ENCODE data around the gene KMT5C. TPM values are rescaled to one million over a fixed set of nuclear protein-coding genes. Genes with fewer than 3 reads are reported as not detected.

The KMT5C gene
- total and polyA plus RNA-seq, 2 experiments from 2014 or later = 14.2 to 34.3 TPM

DNA sequence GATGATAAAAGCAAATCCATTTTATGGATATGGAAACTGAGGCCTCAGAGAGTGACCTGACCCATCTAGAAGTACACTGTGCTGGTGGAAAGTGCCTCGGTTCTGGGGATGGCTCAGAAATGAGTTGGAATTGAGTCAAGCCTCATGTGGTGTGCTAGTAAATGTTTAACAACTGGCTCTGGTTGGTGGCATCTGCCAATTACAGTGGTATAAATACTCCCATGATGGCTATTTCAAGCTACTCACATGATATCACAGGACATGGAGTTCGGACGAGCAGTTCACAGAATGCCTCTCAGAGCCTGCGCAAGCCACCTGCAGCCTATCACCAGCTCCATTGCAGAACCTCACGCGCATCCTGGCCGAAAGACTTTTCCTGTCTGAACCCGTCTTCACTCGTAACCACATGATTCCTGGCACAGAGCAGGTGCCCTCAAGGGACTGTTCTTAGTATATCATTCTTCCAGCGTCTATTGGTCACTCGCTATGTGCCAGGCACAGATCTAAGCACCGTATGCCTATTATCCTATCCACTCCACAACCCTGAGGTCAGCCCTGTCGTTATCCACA, 23.6 kb upstream of the KMT5C start:
- H3K79me2 ChIP-seq (replicated peaks; ENCODE audit: insufficient read depth) = no peaks in the 10 kb centered on the region
- no peak overlapping the region for H3K4me3 Mint-ChIP-seq

DNA sequence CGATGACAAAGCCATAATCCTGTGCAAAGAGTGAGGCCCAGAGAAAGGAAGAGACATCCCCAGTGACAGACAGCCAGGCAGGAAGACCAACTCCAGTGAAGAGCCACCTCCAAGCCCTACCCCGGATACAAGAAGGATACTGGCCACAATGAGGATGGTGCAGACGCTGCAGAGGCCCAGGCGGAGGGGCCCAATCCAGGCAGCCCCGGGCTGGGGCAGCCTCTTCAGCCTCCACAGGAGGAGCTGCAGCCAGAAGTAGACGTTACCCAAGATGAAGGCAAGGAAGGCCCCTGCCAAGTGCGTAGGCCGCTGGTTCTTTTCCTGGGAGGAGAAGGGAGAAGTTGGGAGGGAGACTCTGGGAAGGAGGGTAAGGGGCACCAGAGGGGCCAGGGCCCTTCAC, 23.0 kb upstream of the KMT5C start:
- TF ChIP-seq POLR2AphosphoS5 (IDR thresholded peaks at IDR 0.05; ENCODE audit: low read depth) (no peak), ZNF114 (CRISPR knock-in tag; IDR thresholded peaks at IDR 0.05) (no peak), NANOG (IDR thresholded peaks at IDR 0.05; ENCODE audit: borderline replicate concordance) (no peak), CREB1 (CRISPR knock-in tag; IDR thresholded peaks at IDR 0.05; ENCODE audit: low read depth) (no peak)
- TF ChIP-seq, protein P1, sequence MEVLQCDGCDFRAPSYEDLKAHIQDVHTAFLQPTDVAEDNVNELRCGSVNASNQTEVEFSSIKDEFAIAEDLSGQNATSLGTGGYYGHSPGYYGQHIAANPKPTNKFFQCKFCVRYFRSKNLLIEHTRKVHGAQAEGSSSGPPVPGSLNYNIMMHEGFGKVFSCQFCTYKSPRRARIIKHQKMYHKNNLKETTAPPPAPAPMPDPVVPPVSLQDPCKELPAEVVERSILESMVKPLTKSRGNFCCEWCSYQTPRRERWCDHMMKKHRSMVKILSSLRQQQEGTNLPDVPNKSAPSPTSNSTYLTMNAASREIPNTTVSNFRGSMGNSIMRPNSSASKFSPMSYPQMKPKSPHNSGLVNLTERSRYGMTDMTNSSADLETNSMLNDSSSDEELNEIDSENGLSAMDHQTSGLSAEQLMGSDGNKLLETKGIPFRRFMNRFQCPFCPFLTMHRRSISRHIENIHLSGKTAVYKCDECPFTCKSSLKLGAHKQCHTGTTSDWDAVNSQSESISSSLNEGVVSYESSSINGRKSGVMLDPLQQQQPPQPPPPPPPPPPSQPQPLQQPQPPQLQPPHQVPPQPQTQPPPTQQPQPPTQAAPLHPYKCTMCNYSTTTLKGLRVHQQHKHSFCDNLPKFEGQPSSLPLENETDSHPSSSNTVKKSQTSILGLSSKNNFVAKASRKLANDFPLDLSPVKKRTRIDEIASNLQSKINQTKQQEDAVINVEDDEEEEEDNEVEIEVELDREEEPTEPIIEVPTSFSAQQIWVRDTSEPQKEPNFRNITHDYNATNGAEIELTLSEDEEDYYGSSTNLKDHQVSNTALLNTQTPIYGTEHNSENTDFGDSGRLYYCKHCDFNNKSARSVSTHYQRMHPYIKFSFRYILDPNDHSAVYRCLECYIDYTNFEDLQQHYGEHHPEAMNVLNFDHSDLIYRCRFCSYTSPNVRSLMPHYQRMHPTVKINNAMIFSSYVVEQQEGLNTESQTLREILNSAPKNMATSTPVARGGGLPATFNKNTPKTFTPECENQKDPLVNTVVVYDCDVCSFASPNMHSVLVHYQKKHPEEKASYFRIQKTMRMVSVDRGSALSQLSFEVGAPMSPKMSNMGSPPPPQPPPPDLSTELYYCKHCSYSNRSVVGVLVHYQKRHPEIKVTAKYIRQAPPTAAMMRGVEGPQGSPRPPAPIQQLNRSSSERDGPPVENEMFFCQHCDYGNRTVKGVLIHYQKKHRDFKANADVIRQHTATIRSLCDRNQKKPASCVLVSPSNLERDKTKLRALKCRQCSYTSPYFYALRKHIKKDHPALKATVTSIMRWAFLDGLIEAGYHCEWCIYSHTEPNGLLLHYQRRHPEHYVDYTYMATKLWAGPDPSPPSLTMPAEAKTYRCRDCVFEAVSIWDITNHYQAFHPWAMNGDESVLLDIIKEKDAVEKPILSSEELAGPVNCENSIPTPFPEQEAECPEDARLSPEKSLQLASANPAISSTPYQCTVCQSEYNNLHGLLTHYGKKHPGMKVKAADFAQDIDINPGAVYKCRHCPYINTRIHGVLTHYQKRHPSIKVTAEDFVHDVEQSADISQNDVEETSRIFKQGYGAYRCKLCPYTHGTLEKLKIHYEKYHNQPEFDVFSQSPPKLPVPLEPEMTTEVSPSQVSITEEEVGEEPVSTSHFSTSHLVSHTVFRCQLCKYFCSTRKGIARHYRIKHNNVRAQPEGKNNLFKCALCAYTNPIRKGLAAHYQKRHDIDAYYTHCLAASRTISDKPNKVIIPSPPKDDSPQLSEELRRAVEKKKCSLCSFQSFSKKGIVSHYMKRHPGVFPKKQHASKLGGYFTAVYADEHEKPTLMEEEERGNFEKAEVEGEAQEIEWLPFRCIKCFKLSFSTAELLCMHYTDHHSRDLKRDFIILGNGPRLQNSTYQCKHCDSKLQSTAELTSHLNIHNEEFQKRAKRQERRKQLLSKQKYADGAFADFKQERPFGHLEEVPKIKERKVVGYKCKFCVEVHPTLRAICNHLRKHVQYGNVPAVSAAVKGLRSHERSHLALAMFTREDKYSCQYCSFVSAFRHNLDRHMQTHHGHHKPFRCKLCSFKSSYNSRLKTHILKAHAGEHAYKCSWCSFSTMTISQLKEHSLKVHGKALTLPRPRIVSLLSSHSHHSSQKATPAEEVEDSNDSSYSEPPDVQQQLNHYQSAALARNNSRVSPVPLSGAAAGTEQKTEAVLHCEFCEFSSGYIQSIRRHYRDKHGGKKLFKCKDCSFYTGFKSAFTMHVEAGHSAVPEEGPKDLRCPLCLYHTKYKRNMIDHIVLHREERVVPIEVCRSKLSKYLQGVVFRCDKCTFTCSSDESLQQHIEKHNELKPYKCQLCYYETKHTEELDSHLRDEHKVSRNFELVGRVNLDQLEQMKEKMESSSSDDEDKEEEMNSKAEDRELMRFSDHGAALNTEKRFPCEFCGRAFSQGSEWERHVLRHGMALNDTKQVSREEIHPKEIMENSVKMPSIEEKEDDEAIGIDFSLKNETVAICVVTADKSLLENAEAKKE (CRISPR knock-in tag; IDR thresholded peaks at IDR 0.05) = no peak
- TF ChIP-seq, protein P2, sequence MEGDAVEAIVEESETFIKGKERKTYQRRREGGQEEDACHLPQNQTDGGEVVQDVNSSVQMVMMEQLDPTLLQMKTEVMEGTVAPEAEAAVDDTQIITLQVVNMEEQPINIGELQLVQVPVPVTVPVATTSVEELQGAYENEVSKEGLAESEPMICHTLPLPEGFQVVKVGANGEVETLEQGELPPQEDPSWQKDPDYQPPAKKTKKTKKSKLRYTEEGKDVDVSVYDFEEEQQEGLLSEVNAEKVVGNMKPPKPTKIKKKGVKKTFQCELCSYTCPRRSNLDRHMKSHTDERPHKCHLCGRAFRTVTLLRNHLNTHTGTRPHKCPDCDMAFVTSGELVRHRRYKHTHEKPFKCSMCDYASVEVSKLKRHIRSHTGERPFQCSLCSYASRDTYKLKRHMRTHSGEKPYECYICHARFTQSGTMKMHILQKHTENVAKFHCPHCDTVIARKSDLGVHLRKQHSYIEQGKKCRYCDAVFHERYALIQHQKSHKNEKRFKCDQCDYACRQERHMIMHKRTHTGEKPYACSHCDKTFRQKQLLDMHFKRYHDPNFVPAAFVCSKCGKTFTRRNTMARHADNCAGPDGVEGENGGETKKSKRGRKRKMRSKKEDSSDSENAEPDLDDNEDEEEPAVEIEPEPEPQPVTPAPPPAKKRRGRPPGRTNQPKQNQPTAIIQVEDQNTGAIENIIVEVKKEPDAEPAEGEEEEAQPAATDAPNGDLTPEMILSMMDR (conservative IDR thresholded peaks at IDR 0.05; ENCODE audit: low read depth in 2 of 2) = no peak
- peak; percentile 47 for DNase-seq (ENCODE audit: low spot score)
- Mint-ChIP-seq H3K36me3 (ENCODE audit: low read depth) (no peaks in the 10 kb centered on the region; the same call in 2 of the 3 replicates), H3K4me1 (peaks cover 11% of the 10 kb centered on the region), H3K4me3 (no peak overlapping the region), H3K9me3 (no peaks in the 10 kb centered on the region), H3K27me3 (ENCODE audit: insufficient read depth, low read depth, poor library complexity) (peaks cover 16% of the 10 kb centered on the region), H3K27ac (no peak overlapping the region)
- Histone ChIP-seq H3F3A (replicated peaks; ENCODE audit: low read depth) (no peaks in the 10 kb centered on the region; the same call in 1 of the 2 replicates), H3K36me3 (ENCODE audit: insufficient read depth) (no peaks in the 10 kb centered on the region), H3K4me3 (no peak overlapping the region), H3K4me2 (no peak overlapping the region), H3K27me3 (ENCODE audit: insufficient read depth) (no peaks in the 10 kb centered on the region), H3K27ac (ENCODE audit: low read depth) (no peak overlapping the region), H4K20me1 (replicated peaks; ENCODE audit: insufficient read depth) (no peaks in the 10 kb centered on the region; the same call in 1 of the 2 replicates), H2AFZ (no peak overlapping the region), H3K4me1 (ENCODE audit: insufficient read depth) (peaks cover 10% of the 10 kb centered on the region; the same call in 1 of the 2 replicates), H3K9me2 (ENCODE audit: insufficient read depth) (no peaks in the 10 kb centered on the region), H3K79me2 (replicated peaks; ENCODE audit: insufficient read depth) (no peaks in the 10 kb centered on the region)
- no peak; the same call in 2 of the 3 replicates for ATAC-seq

More for the DNA sequence above, 23.6 kb upstream of the KMT5C start:
- Histone ChIP-seq H4K20me1 (replicated peaks; ENCODE audit: insufficient read depth) (no peaks in the 10 kb centered on the region; the same call in 1 of the 2 replicates), H2AFZ (no peak overlapping the region), H3K4me2 (no peak overlapping the region), H3K27me3 (ENCODE audit: insufficient read depth) (no peaks in the 10 kb centered on the region), H3K27ac (ENCODE audit: low read depth) (no peak overlapping the region), H3F3A (replicated peaks; ENCODE audit: low read depth) (no peaks in the 10 kb centered on the region; the same call in 1 of the 2 replicates), H3K4me3 (no peak overlapping the region), H3K9me2 (ENCODE audit: insufficient read depth) (no peaks in the 10 kb centered on the region), H3K36me3 (ENCODE audit: insufficient read depth) (no peaks in the 10 kb centered on the region), H3K4me1 (ENCODE audit: insufficient read depth) (peaks cover 10% of the 10 kb centered on the region; the same call in 1 of the 2 replicates)
- ATAC-seq (no peak), DNase-seq (ENCODE audit: low spot score) (no peak)
- TF ChIP-seq, protein P3, sequence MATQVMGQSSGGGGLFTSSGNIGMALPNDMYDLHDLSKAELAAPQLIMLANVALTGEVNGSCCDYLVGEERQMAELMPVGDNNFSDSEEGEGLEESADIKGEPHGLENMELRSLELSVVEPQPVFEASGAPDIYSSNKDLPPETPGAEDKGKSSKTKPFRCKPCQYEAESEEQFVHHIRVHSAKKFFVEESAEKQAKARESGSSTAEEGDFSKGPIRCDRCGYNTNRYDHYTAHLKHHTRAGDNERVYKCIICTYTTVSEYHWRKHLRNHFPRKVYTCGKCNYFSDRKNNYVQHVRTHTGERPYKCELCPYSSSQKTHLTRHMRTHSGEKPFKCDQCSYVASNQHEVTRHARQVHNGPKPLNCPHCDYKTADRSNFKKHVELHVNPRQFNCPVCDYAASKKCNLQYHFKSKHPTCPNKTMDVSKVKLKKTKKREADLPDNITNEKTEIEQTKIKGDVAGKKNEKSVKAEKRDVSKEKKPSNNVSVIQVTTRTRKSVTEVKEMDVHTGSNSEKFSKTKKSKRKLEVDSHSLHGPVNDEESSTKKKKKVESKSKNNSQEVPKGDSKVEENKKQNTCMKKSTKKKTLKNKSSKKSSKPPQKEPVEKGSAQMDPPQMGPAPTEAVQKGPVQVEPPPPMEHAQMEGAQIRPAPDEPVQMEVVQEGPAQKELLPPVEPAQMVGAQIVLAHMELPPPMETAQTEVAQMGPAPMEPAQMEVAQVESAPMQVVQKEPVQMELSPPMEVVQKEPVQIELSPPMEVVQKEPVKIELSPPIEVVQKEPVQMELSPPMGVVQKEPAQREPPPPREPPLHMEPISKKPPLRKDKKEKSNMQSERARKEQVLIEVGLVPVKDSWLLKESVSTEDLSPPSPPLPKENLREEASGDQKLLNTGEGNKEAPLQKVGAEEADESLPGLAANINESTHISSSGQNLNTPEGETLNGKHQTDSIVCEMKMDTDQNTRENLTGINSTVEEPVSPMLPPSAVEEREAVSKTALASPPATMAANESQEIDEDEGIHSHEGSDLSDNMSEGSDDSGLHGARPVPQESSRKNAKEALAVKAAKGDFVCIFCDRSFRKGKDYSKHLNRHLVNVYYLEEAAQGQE (IDR thresholded peaks at IDR 0.05; ENCODE audit: unreplicated experiment) = no peak
- TF ChIP-seq POLR2AphosphoS5 (IDR thresholded peaks at IDR 0.05; ENCODE audit: low read depth) (no peak), JUNB (IDR thresholded peaks at IDR 0.05; ENCODE audit: unreplicated experiment) (no peak), CREB1 (CRISPR knock-in tag; IDR thresholded peaks at IDR 0.05; ENCODE audit: low read depth) (no peak), NANOG (IDR thresholded peaks at IDR 0.05; ENCODE audit: borderline replicate concordance) (no peak)
- H3K4me1 Mint-ChIP-seq = peaks cover 11% of the 10 kb centered on the region
- no peaks in the 10 kb centered on the region; the same call in 2 of the 3 replicates for H3K36me3 Mint-ChIP-seq (ENCODE audit: low read depth)
- no peak overlapping the region for H3K27ac Mint-ChIP-seq
- H3K9me3 Mint-ChIP-seq = no peaks in the 10 kb centered on the region
- H3K27me3 Mint-ChIP-seq (ENCODE audit: insufficient read depth, low read depth, poor library complexity) = peaks cover 16% of the 10 kb centered on the region

Measured in GM23338 (cell line).